MM.1S (cell line): ENCODE results near the gene PRPF31.

Experiments
- DNase-seq: peaks from one replicate; pipeline ENCODE4 v3.0.0-alpha.2; 2015
- H2AFZ ChIP-seq: fragments of 300-600 bp; sonication (generic); 2 replicates; pipeline ENCODE4 v1.6.0; 2016; ENCODE audit warnings: antibody characterized with exemption, low read length
- H3F3A ChIP-seq: fragments of 300-600 bp; sonication (generic); 2 replicates; pipeline ENCODE4 v1.6.1; 2016; ENCODE audit warnings: mild to moderate bottlenecking, antibody characterized with exemption, low read length, moderate library complexity, mixed read lengths; ENCODE audit not compliant: insufficient read depth
- H3K27ac ChIP-seq: fragments of 300-600 bp; sonication (generic); 2 replicates; pipeline ENCODE4 v1.5.1; 2016; ENCODE audit warnings: mild to moderate bottlenecking, low read length
- H3K27me3 ChIP-seq: fragments of 300-600 bp; sonication (generic); replicated peaks from 2 replicates; pipeline ENCODE4 v1.6.0; 2016; ENCODE audit warnings: low read length; ENCODE audit not compliant: insufficient read depth
- H3K36me3 ChIP-seq: fragments of 300-600 bp; sonication (generic); replicated peaks from 2 replicates; pipeline ENCODE4 v1.6.1; 2016; ENCODE audit warnings: mild to moderate bottlenecking, low read length, mixed read lengths; ENCODE audit not compliant: insufficient read depth
- H3K4me1 ChIP-seq: fragments of 300-600 bp; sonication (generic); 2 replicates; pipeline ENCODE4 v1.6.1; 2016; ENCODE audit warnings: low read length, mixed read lengths
- H3K4me2 ChIP-seq: fragments of 300-600 bp; sonication (generic); 2 replicates; pipeline ENCODE4 v1.6.0; 2016; ENCODE audit warnings: low read depth, low read length
- H3K4me3 ChIP-seq: fragments of 300-600 bp; sonication (generic); 2 replicates; pipeline ENCODE4 v1.5.1; 2016; ENCODE audit warnings: low read length, mixed read lengths
- H3K79me2 ChIP-seq: fragments of 300-600 bp; sonication (generic); 2 replicates; pipeline ENCODE4 v1.6.1; 2016; ENCODE audit warnings: mixed run types, low read length, mixed read lengths
- H3K9ac ChIP-seq: fragments of 300-600 bp; sonication (generic); 2 replicates; pipeline ENCODE4 v1.6.1; 2016; ENCODE audit warnings: low read length, mixed read lengths
- H3K9me2 ChIP-seq: fragments of 300-600 bp; sonication (generic); replicated peaks from 2 replicates; pipeline ENCODE4 v1.6.1; 2016; ENCODE audit warnings: mild to moderate bottlenecking, low read length, mixed read lengths; ENCODE audit not compliant: insufficient read depth
- H3K9me3 ChIP-seq: fragments of 300-600 bp; sonication (generic); replicated peaks from 2 replicates; pipeline ENCODE4 v1.6.1; 2016; ENCODE audit warnings: mild to moderate bottlenecking, low read length, mixed read lengths; ENCODE audit not compliant: insufficient read depth
- H4K20me1 ChIP-seq: fragments of 300-600 bp; sonication (generic); 2 replicates; pipeline ENCODE4 v1.6.1; 2016; ENCODE audit warnings: mild to moderate bottlenecking, low read length, moderate library complexity, mixed read lengths; ENCODE audit not compliant: insufficient read depth
- CTCF ChIP-seq: fragments of 300-600 bp; sonication (generic); IDR thresholded peaks from 2 replicates; pipeline ENCODE4 v1.5.1; 2016; ENCODE audit warnings: antibody characterized with exemption, low read length, mixed read lengths
- EZH2 ChIP-seq: fragments of 300-600 bp; sonication (generic); optimal IDR thresholded peaks from 2 replicates; pipeline ENCODE3; 2017; ENCODE audit warnings: low read depth, mild to moderate bottlenecking, antibody characterized with exemption, low read length, mixed read lengths
- EZH2phosphoT487 ChIP-seq: fragments of 300-600 bp; sonication (generic); IDR thresholded peaks from 2 replicates; pipeline ENCODE4 v1.6.1; 2018; ENCODE audit warnings: antibody characterized with exemption, low read length

The PRPF31 gene

GRCh38 chr19:54152878-54153524, 37.4 kb downstream of the PRPF31 start:
- Histone ChIP-seq H3K9ac (no peak overlapping the region), H3K4me2 (no peak overlapping the region), H3K27me3 (no peaks in the 10 kb centered on the region), H3K79me2 (peaks cover 13% of the 10 kb centered on the region), H4K20me1 (no peaks in the 10 kb centered on the region), H3K9me3 (no peaks in the 10 kb centered on the region), H3K4me3 (no peak overlapping the region), H3K36me3 (peaks cover 8% of the 10 kb centered on the region), H3K4me1 (peaks cover under 1% of the 10 kb centered on the region; the same call in 1 of the 2 replicates), H2AFZ (no peak overlapping the region), H3K9me2 (no peaks in the 10 kb centered on the region), H3K27ac (no peak overlapping the region), H3F3A (peaks cover 13% of the 10 kb centered on the region; the same call in 1 of the 2 replicates)
- DNase-seq = no peak
- no peak for TF ChIP-seq EZH2
- no peak for TF ChIP-seq CTCF
- TF ChIP-seq EZH2phosphoT487 = no peak

GRCh38 chr19:54153731-54154326, 38.3 kb downstream of the PRPF31 start:
- H4K20me1 ChIP-seq = no peaks in the 10 kb centered on the region
- H3K27ac ChIP-seq = no peak overlapping the region
- H3K9me3 ChIP-seq = no peaks in the 10 kb centered on the region
- H3K79me2 ChIP-seq = peaks cover 21% of the 10 kb centered on the region
- no peak overlapping the region for H3K4me2 ChIP-seq
- peaks cover 21% of the 10 kb centered on the region for H3F3A ChIP-seq
- peaks cover 7% of the 10 kb centered on the region; the same call in 1 of the 2 replicates for H3K4me1 ChIP-seq
- H3K27me3 ChIP-seq = no peaks in the 10 kb centered on the region
- no peak overlapping the region for H2AFZ ChIP-seq
- peaks cover 8% of the 10 kb centered on the region for H3K36me3 ChIP-seq
- no peak for TF ChIP-seq CTCF
- no peak for TF ChIP-seq EZH2
- TF ChIP-seq EZH2phosphoT487 = no peak
- no peak overlapping the region for H3K4me3 ChIP-seq
- DNase-seq = no peak
- no peak overlapping the region for H3K9ac ChIP-seq
- H3K9me2 ChIP-seq = no peaks in the 10 kb centered on the region

- DNase-seq = no peak
- H4K20me1 ChIP-seq = no peaks in the 10 kb centered on the region
- H3K4me1 ChIP-seq = peaks cover 7% of the 10 kb centered on the region; the same call in 1 of the 2 replicates
- no peak overlapping the region for H2AFZ ChIP-seq
- H3K4me3 ChIP-seq = no peak overlapping the region
- no peak overlapping the region for H3K27ac ChIP-seq
- no peaks in the 10 kb centered on the region for H3K9me2 ChIP-seq
- H3F3A ChIP-seq = peaks cover 25% of the 10 kb centered on the region
- H3K79me2 ChIP-seq = peaks cover 25% of the 10 kb centered on the region
- TF ChIP-seq EZH2 (no peak), EZH2phosphoT487 (no peak), CTCF (no peak)
- no peaks in the 10 kb centered on the region for H3K27me3 ChIP-seq
- no peak overlapping the region for H3K4me2 ChIP-seq
- peaks cover 8% of the 10 kb centered on the region for H3K36me3 ChIP-seq
- no peak overlapping the region for H3K9ac ChIP-seq
- no peaks in the 10 kb centered on the region for H3K9me3 ChIP-seq
Observed at GRCh38 chr19:54154603-54155345, 39.2 kb downstream of the PRPF31 start.
